KMS-11 (cell line): ENCODE measurements around the gene YARS1.

Source experiments
- H2AFZ ChIP-seq: fragments of 200-600 bp; sonication (generic); 2 replicates; pipeline ENCODE4 v1.6.1; 2016; ENCODE audit warnings: antibody characterized with exemption, mixed run types, low read depth
- H3K27ac ChIP-seq: fragments of 200-600 bp; sonication (generic); 2 replicates; pipeline ENCODE4 v1.6.1; 2016; ENCODE audit warnings: mild to moderate bottlenecking, mixed run types
- H3K27me3 ChIP-seq: fragments of 200-600 bp; sonication (generic); 2 replicates; pipeline ENCODE4 v1.6.1; 2017; ENCODE audit warnings: mild to moderate bottlenecking, low read depth, mixed run types, moderate library complexity; ENCODE audit not compliant: insufficient read depth
- H3K36me3 ChIP-seq: fragments of 200-600 bp; sonication (generic); 2 replicates; pipeline ENCODE4 v1.6.1; 2017; ENCODE audit warnings: mild to moderate bottlenecking, mixed run types; ENCODE audit not compliant: insufficient read depth
- H3K4me1 ChIP-seq: fragments of 200-600 bp; sonication (generic); 2 replicates; pipeline ENCODE4 v1.6.1; 2016; ENCODE audit warnings: mild to moderate bottlenecking, low read depth, mixed run types; ENCODE audit not compliant: poor library complexity, severe bottlenecking
- H3K4me2 ChIP-seq: fragments of 200-600 bp; sonication (generic); 2 replicates; pipeline ENCODE4 v1.7.0; 2016; ENCODE audit warnings: mild to moderate bottlenecking, mixed run types
- H3K4me3 ChIP-seq: fragments of 200-600 bp; sonication (generic); IDR thresholded peaks from 2 replicates; pipeline ENCODE4 v1.6.1; 2017; ENCODE audit warnings: low read depth, low read length, mixed read lengths; ENCODE audit not compliant: insufficient read depth
- H3K79me2 ChIP-seq: fragments of 200-600 bp; sonication (generic); 2 replicates; pipeline ENCODE4 v1.6.1; 2016; ENCODE audit warnings: low read depth, mixed run types; ENCODE audit not compliant: insufficient read depth
- H3K9ac ChIP-seq: fragments of 200-600 bp; sonication (generic); 2 replicates; pipeline ENCODE4 v1.6.1; 2016; ENCODE audit warnings: mild to moderate bottlenecking, mixed run types
- H4K20me1 ChIP-seq: fragments of 200-600 bp; sonication (generic); 2 replicates; pipeline ENCODE4 v1.6.1; 2016; ENCODE audit warnings: mild to moderate bottlenecking, mixed run types; ENCODE audit not compliant: insufficient read depth
- CTCF ChIP-seq: fragments of 200-600 bp; sonication (generic); conservative IDR thresholded peaks from 2 replicates; pipeline ENCODE4 v1.6.1; 2017; ENCODE audit warnings: low read depth, mild to moderate bottlenecking, antibody characterized with exemption, low read length, moderate library complexity, mixed read lengths

YARS1 gene

GRCh38 chr1:32755098-32755809, 61.9 kb downstream of the YARS1 start:
- no peak overlapping the region for H3K27ac ChIP-seq
- H3K9ac ChIP-seq: no peak overlapping the region

GRCh38 chr1:32754317-32755097, 62.7 kb downstream of the YARS1 start:
- Histone ChIP-seq H2AFZ (peak overlapping the region; percentile 87; the same call in 1 of the 2 replicates), H4K20me1 (no peaks in the 10 kb centered on the region), H3K4me1 (peaks cover 8% of the 10 kb centered on the region), H3K79me2 (no peaks in the 10 kb centered on the region), H3K4me3 (no peak overlapping the region), H3K27me3 (no peaks in the 10 kb centered on the region), H3K27ac (no peak overlapping the region), H3K4me2 (peak overlapping the region; percentile 21; the same call in 1 of the 2 replicates), H3K36me3 (no peaks in the 10 kb centered on the region), H3K9ac (no peak overlapping the region)
- TF ChIP-seq CTCF: no peak

More at GRCh38 chr1:32755098-32755809, 61.9 kb downstream of the YARS1 start:
- Histone ChIP-seq H3K27me3 (no peaks in the 10 kb centered on the region), H3K4me2 (no peak overlapping the region), H4K20me1 (no peaks in the 10 kb centered on the region), H3K4me3 (no peak overlapping the region), H2AFZ (no peak overlapping the region), H3K36me3 (no peaks in the 10 kb centered on the region), H3K79me2 (no peaks in the 10 kb centered on the region), H3K4me1 (peaks cover 16% of the 10 kb centered on the region)
- no peak for TF ChIP-seq CTCF

GRCh38 chr1:32753532-32754316, 63.4 kb downstream of the YARS1 start:
- Histone ChIP-seq H3K4me3 (no peak overlapping the region), H3K27me3 (no peaks in the 10 kb centered on the region), H3K36me3 (no peaks in the 10 kb centered on the region), H3K9ac (no peak overlapping the region), H2AFZ (peak overlapping the region; percentile 87), H3K79me2 (no peaks in the 10 kb centered on the region), H3K27ac (no peak overlapping the region), H3K4me2 (peak overlapping the region; percentile 81), H4K20me1 (no peaks in the 10 kb centered on the region), H3K4me1 (peaks cover 5% of the 10 kb centered on the region)
- no peak for TF ChIP-seq CTCF

GRCh38 chr1:32749771-32750170, 67.4 kb downstream of the YARS1 start:
- Histone ChIP-seq H3K4me3 (no peak overlapping the region), H3K9ac (no peak overlapping the region), H3K4me1 (peaks cover 5% of the 10 kb centered on the region), H3K36me3 (no peaks in the 10 kb centered on the region), H3K27me3 (no peaks in the 10 kb centered on the region), H4K20me1 (no peaks in the 10 kb centered on the region), H2AFZ (no peak overlapping the region), H3K4me2 (no peak overlapping the region), H3K79me2 (no peaks in the 10 kb centered on the region), H3K27ac (no peak overlapping the region)
- TF ChIP-seq CTCF: no peak
